GM12878 (cell line): ENCODE results near the gene OTOF. TPM values are rescaled to one million over a fixed set of nuclear protein-coding genes. Genes with fewer than 3 reads are reported as not detected.

Source experiments
- ATAC-seq: fragments of 200-7000 bp; cut with Tn5 transposase; 3 replicates; pipeline ENCODE4 v1.9.1; 2020; ENCODE audit warnings: mild to moderate bottlenecking, moderate library complexity
- BruUV-seq: library from RNA; stranded (reverse); fragments of 400-500 nt; replicated peaks from 2 replicates; lab custom pipeline; 2021; lab: Mats Ljungman, UMichigan
- CTCF ChIA-PET: fragments of 300-600 bp; sonication (Branson Sonifier 250); formaldehyde crosslinking; extraction: SDS; loops from one replicate; lab custom pipeline; 2021; ENCODE audit warnings: inconsistent platforms; lab: Yijun Ruan, JAX
- POLR2A ChIA-PET: fragments of 350-600 bp; formaldehyde crosslinking; extraction: SDS; loops from one replicate; lab custom pipeline; 2021; ENCODE audit warnings: inconsistent platforms; lab: Charles Lee
- RAD21 ChIA-PET: fragments of 300-600 bp; sonication (Branson Sonifier 250); formaldehyde crosslinking; loops from one replicate; lab custom pipeline; 2023; ENCODE audit warnings: antibody characterized with exemption; ENCODE audit not compliant: unreplicated experiment; lab: Charles Lee
- SMC1A ChIA-PET: fragments of 300-600 bp; sonication (Branson Sonifier 250); formaldehyde crosslinking; loops from one replicate; lab custom pipeline; 2023; ENCODE audit not compliant: unreplicated experiment, uncharacterized antibody; lab: Charles Lee
- DNase-seq: peaks from one replicate; pipeline ENCODE4 v3.0.0-alpha.2; 2011; ENCODE audit warnings: low read depth, low spot score
- FAIRE-seq: peaks from 3 replicates; lab custom pipeline; 2011; peaks lifted over from hg19 to GRCh38; lab: Jason Lieb, UNC
- H2AFZ ChIP-seq: 2 replicates; pipeline ENCODE4 v1.6.0; 2011; ENCODE audit warnings: low read depth, low read length, control low read depth; ENCODE audit not compliant: control insufficient read depth
- H3K27ac ChIP-seq: 2 replicates; pipeline ENCODE4 v1.5.1; 2011; ENCODE audit warnings: control low read depth; ENCODE audit not compliant: control insufficient read depth, insufficient read depth
- H3K27me3 ChIP-seq, 2 experiments: replicated peaks in 1 of 2; 2 replicates each; pipeline versions ENCODE4 v1.6.0 to v1.6.1; 2011; ENCODE audit warnings: low read length in 1 of 2; ENCODE audit not compliant: control insufficient read depth in 2 of 2, insufficient read depth in 2 of 2
- H3K36me3 ChIP-seq, 2 experiments: 2 replicates each; pipeline ENCODE4 v1.5.1; 2011; ENCODE audit warnings: low read length in 1 of 2; ENCODE audit not compliant: control insufficient read depth in 2 of 2, insufficient read depth in 2 of 2
- H3K4me1 ChIP-seq: 2 replicates; pipeline ENCODE4 v1.6.1; 2011; ENCODE audit warnings: mild to moderate bottlenecking, low read length, moderate library complexity, mixed read lengths; ENCODE audit not compliant: control insufficient read depth, insufficient read depth
- H3K4me2 ChIP-seq: 2 replicates; pipeline ENCODE4 v1.6.0; 2011; ENCODE audit warnings: control low read depth; ENCODE audit not compliant: control insufficient read depth, insufficient read depth
- H3K4me3 ChIP-seq: fragments of 200-600 bp; sonication (generic); 2 replicates; pipeline ENCODE4 v1.5.1; 2016
- H3K79me2 ChIP-seq: 2 replicates; pipeline ENCODE4 v1.6.0; 2011; ENCODE audit warnings: low read length; ENCODE audit not compliant: control insufficient read depth, insufficient read depth
- H3K9ac ChIP-seq: 2 replicates; pipeline ENCODE4 v1.8.0; 2011; ENCODE audit warnings: low read length, control low read depth, mixed read lengths; ENCODE audit not compliant: control insufficient read depth, insufficient read depth
- H3K9me3 ChIP-seq: replicated peaks from 3 replicates; pipeline ENCODE4 v1.5.1; 2011; ENCODE audit warnings: mild to moderate bottlenecking, low read length; ENCODE audit not compliant: control insufficient read depth, insufficient read depth
- H4K20me1 ChIP-seq: 2 replicates; pipeline ENCODE4 v1.6.0; 2011; ENCODE audit not compliant: control insufficient read depth, insufficient read depth
- CHD4 ChIP-seq: fragments of 200-600 bp; sonication (generic); IDR thresholded peaks from 2 replicates; pipeline ENCODE4 v1.6.1; 2016; ENCODE audit warnings: mild to moderate bottlenecking
- FOS ChIP-seq: IDR thresholded peaks from 3 replicates; pipeline ENCODE4 v1.6.1; 2011; ENCODE audit warnings: borderline replicate concordance; ENCODE audit not compliant: insufficient read length; ENCODE audit errors: extremely low read depth
- NFYB ChIP-seq: IDR thresholded peaks from 2 replicates; pipeline ENCODE4 v1.6.1; 2011; ENCODE audit warnings: low read depth, mild to moderate bottlenecking, low read length, improper control_type of control experiment, moderate library complexity; ENCODE audit not compliant: insufficient read depth
- POLR2AphosphoS2 ChIP-seq: IDR thresholded peaks from 2 replicates; pipeline ENCODE4 v1.6.1; 2011; ENCODE audit warnings: low read depth, mild to moderate bottlenecking, low read length, improper control_type of control experiment, moderate library complexity
- RB1 ChIP-seq: fragments of 450-650 bp; formaldehyde crosslinking; IDR thresholded peaks from 2 replicates; pipeline ENCODE4 v1.6.1; 2017; ENCODE audit warnings: mild to moderate bottlenecking, borderline replicate concordance
- WGBS: methylation state at CpG from one replicate; pipeline ENCODE4 v1.1.6; 2016; ENCODE audit warnings: low lambda C conversion rate; ENCODE audit not compliant: insufficient replicate concordance, insufficient coverage; ENCODE audit errors: missing lambda C conversion rate; 5-methylcytosine and 5-hydroxymethylcytosine counted together
- in situ Hi-C: fragments of 300-500 bp; cut with MboI; formaldehyde crosslinking; loops from 9 replicates; pipeline ENCODE4 v1.14.3; 2018; ENCODE audit warnings: mixed read lengths
- intact Hi-C: fragments of 100-400 bp; cut with micrococcal nuclease; formaldehyde crosslinking; loops from one replicate; pipeline ENCODE4 v1.14.2; 2022; ENCODE audit not compliant: unreplicated experiment
- polyA plus RNA-seq, 11 experiments: library from polyadenylated mRNA; depleted of rRNA in 4 of 11; unstranded in 6 of 11; stranded (reverse) in 5 of 11; fragments of >200 nt; fragmentation: Nextera tagmentation in 4 of 11; fragmentation: Illumina TruSeq in 1 of 11; extraction: Ambion mirVana in 4 of 11; extraction: Trizol in 1 of 11; gene quantifications; 1 replicate in 1 of 11; 2 replicates in 10 of 11; pipeline versions ENCODE4 v1.2.1 to v1.2.3, GENCODE V29; 2011 to 2016; ENCODE audit warnings: inconsistent platforms in 2 of 11, missing spikeins in 2 of 11, low read depth in 1 of 11
- total RNA-seq, 4 experiments: library from RNA; depleted of rRNA in 3 of 4; stranded (reverse); fragments of >200 nt in 3 of 4; fragmentation: Illumina TruSeq in 1 of 4; extraction: Trizol in 1 of 4; gene quantifications; 2 replicates each; pipeline versions ENCODE4 v1.2.1 to v1.2.3, GENCODE V29; 2013 to 2021
- TF ChIP-seq, protein P1 (sequence below): fragments of 450-650 bp; IDR thresholded peaks from 2 replicates; pipeline ENCODE4 v1.6.1; 2017; ENCODE audit warnings: low read depth, mild to moderate bottlenecking, moderate library complexity
- TF ChIP-seq, protein P2 (sequence below): IDR thresholded peaks from 2 replicates; pipeline ENCODE4 v1.6.1; 2012; ENCODE audit warnings: low read depth, low read length, improper control_type of control experiment
- TF ChIP-seq, protein P3 (sequence below): fragments of 450-650 bp; IDR thresholded peaks from 2 replicates; pipeline ENCODE4 v1.6.1; 2018; ENCODE audit warnings: mild to moderate bottlenecking, low read depth, moderate library complexity; ENCODE audit not compliant: partially characterized antibody
- TF ChIP-seq, protein P4 (sequence below): IDR thresholded peaks from 2 replicates; pipeline ENCODE4 v1.6.1; 2011; ENCODE audit warnings: borderline replicate concordance, low read depth, mild to moderate bottlenecking, moderate library complexity, low read length; ENCODE audit not compliant: insufficient read depth, poor library complexity, severe bottlenecking

Gene OTOF
- total and polyA plus RNA-seq, 10 of the 15 experiments (the other 5 are each of a cell fraction or from before 2014, with no cell fraction given), result under 0.01 to 0.31 (median 0.07) TPM; not detected in 6

DNA sequence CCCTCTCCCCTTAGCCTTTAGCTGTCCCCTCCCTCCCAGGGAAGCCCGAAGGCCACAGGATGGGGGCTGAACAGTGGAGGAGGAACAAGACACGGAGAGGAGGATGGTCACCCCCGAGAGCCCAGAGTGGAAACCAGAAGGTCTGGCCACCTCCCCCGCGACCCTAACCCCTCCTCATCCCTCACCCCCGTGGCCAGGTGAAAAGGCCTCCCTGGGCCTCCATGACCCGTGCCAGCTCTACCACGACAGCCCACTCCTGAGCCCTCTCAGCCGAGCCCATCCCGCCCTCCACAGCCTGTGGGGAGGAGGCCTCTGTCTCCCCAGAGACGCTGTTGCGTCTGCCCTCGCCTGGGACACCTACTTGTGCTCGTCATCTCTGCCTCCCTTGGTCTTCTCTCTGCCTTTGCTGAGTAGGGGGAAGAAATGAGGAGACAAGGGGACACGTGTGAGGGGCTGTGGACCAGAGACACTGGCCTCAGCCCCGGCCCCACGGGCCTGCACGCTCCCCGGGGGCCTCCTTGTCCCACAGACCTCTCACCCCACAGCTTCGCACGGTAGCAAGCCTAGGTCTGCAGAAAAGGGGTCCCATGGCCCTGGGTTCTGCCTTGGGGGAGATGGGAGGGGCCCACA, 32.5 kb upstream of the OTOF start:
- no peaks in the 10 kb centered on the region for H4K20me1 ChIP-seq
- H3K4me1 ChIP-seq, result no peaks in the 10 kb centered on the region
- ChIA-PET POLR2A (no interaction called here), SMC1A (no interaction called here), CTCF (no interaction called here), RAD21 (no interaction called here)
- in situ Hi-C loops, result no loop called here
- H3K27me3 ChIP-seq, result peaks cover 3% of the 10 kb centered on the region in 2 experiments; a peak in 3 of 4 replicates
- no peak overlapping the region for H3K27ac ChIP-seq
- H3K36me3 ChIP-seq, result no peaks in the 10 kb centered on the region
- H3K9me3 ChIP-seq, result no peaks in the 10 kb centered on the region
- H2AFZ ChIP-seq, result no peak overlapping the region
- WGBS, result 13% methylated on average over 21 of the region's 21 CpGs
- ATAC-seq (no peak), FAIRE-seq (no peak), DNase-seq (no peak)
- H3K9ac ChIP-seq, result no peak overlapping the region
- TF ChIP-seq, protein P1, sequence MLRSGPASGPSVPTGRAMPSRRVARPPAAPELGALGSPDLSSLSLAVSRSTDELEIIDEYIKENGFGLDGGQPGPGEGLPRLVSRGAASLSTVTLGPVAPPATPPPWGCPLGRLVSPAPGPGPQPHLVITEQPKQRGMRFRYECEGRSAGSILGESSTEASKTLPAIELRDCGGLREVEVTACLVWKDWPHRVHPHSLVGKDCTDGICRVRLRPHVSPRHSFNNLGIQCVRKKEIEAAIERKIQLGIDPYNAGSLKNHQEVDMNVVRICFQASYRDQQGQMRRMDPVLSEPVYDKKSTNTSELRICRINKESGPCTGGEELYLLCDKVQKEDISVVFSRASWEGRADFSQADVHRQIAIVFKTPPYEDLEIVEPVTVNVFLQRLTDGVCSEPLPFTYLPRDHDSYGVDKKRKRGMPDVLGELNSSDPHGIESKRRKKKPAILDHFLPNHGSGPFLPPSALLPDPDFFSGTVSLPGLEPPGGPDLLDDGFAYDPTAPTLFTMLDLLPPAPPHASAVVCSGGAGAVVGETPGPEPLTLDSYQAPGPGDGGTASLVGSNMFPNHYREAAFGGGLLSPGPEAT, result no peak
- TF ChIP-seq RB1, result no peak
- no peak overlapping the region for H3K4me2 ChIP-seq
- no peaks in the 10 kb centered on the region for H3K79me2 ChIP-seq
- no peak overlapping the region for H3K4me3 ChIP-seq
- no TSS peak for BruUV-seq
- intact Hi-C loops, result no loop called here

DNA sequence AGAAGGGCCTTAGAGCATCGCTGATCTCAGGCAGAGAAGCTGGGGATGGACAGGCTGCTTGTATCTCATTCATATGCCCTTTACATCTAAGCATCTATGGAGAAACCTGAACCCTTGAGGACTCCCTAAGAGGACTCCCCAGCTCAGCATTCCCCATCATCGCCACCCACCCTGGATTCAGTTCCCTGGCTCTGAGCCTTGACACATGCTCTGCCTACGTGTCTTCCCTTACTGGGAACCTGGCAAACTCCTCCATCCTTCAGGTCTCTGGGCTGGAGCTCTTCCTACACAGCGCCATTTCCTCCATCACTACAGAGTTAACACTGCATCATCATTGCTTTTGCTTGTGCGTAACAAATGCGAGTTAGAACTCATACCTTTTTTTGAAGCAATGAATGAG, 31.2 kb upstream of the OTOF start:
- SMC1A ChIA-PET, result interaction anchor here (0.8 kb wide), 1 partner anchor 799 kb away, joined by 3 read pairs; no protein-coding TSS in a partner anchor
- no peak overlapping the region for H3K9ac ChIP-seq
- WGBS, result 37% methylated on average over 6 of the region's 6 CpGs
- no TSS peak for BruUV-seq
- POLR2A ChIA-PET, result no interaction called here
- no peaks in the 10 kb centered on the region for H3K36me3 ChIP-seq
- RAD21 ChIA-PET, result no interaction called here
- no peaks in the 10 kb centered on the region for H3K79me2 ChIP-seq
- H3K4me2 ChIP-seq, result no peak overlapping the region
- no peaks in the 10 kb centered on the region for H3K9me3 ChIP-seq
- no peak overlapping the region for H2AFZ ChIP-seq
- H3K27me3 ChIP-seq, result peaks cover 3 to 5% of the 10 kb centered on the region in 2 experiments; a peak in 3 of 4 replicates
- no peaks in the 10 kb centered on the region for H4K20me1 ChIP-seq
- ATAC-seq (no peak), FAIRE-seq (no peak), DNase-seq (no peak)
- in situ Hi-C loops (no loop called here), intact Hi-C loops (loop anchor here (10.0 kb wide), 1 partner anchor 236 kb away; no protein-coding TSS in a partner anchor)
- H3K27ac ChIP-seq, result no peak overlapping the region
- CTCF ChIA-PET, result no interaction called here
- H3K4me1 ChIP-seq, result no peaks in the 10 kb centered on the region
- H3K4me3 ChIP-seq, result no peak overlapping the region
- TF ChIP-seq, protein P2, sequence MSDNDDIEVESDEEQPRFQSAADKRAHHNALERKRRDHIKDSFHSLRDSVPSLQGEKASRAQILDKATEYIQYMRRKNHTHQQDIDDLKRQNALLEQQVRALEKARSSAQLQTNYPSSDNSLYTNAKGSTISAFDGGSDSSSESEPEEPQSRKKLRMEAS, result no peak
- TF ChIP-seq CHD4, result no peak
- TF ChIP-seq POLR2AphosphoS2, result no peak
- TF ChIP-seq, protein P3, sequence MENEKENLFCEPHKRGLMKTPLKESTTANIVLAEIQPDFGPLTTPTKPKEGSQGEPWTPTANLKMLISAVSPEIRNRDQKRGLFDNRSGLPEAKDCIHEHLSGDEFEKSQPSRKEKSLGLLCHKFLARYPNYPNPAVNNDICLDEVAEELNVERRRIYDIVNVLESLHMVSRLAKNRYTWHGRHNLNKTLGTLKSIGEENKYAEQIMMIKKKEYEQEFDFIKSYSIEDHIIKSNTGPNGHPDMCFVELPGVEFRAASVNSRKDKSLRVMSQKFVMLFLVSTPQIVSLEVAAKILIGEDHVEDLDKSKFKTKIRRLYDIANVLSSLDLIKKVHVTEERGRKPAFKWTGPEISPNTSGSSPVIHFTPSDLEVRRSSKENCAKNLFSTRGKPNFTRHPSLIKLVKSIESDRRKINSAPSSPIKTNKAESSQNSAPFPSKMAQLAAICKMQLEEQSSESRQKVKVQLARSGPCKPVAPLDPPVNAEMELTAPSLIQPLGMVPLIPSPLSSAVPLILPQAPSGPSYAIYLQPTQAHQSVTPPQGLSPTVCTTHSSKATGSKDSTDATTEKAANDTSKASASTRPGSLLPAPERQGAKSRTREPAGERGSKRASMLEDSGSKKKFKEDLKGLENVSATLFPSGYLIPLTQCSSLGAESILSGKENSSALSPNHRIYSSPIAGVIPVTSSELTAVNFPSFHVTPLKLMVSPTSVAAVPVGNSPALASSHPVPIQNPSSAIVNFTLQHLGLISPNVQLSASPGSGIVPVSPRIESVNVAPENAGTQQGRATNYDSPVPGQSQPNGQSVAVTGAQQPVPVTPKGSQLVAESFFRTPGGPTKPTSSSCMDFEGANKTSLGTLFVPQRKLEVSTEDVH, result no peak
- no peak for TF ChIP-seq FOS
- TF ChIP-seq, protein P4, sequence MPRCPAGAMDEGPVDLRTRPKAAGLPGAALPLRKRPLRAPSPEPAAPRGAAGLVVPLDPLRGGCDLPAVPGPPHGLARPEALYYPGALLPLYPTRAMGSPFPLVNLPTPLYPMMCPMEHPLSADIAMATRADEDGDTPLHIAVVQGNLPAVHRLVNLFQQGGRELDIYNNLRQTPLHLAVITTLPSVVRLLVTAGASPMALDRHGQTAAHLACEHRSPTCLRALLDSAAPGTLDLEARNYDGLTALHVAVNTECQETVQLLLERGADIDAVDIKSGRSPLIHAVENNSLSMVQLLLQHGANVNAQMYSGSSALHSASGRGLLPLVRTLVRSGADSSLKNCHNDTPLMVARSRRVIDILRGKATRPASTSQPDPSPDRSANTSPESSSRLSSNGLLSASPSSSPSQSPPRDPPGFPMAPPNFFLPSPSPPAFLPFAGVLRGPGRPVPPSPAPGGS, result no peak
- TF ChIP-seq NFYB, result no peak
